Neuronal stem cell (in vitro differentiated cells): ENCODE results near the gene GARIN5A. TPM values are rescaled to one million over a fixed set of nuclear protein-coding genes. Genes with fewer than 3 reads are reported as not detected.
A peak's percentile ranks its signal among the peaks of the same experiment; 100 is the strongest.

Source experiments
- DNase-seq: peaks from one replicate; pipeline ENCODE4 v3.0.0-alpha.2; 2013; ENCODE audit warnings: low spot score
- H2AFZ ChIP-seq: one replicate; pipeline ENCODE4 v1.6.1; 2013; ENCODE audit warnings: mild to moderate bottlenecking, low read length, inconsistent platforms
- H2AK5ac ChIP-seq: 2 replicates; pipeline ENCODE4 v1.6.1; 2013; ENCODE audit warnings: low read depth, mild to moderate bottlenecking, inconsistent platforms, low read length, moderate library complexity, mixed read lengths
- H2BK120ac ChIP-seq: 2 replicates; pipeline ENCODE4 v1.6.1; 2013; ENCODE audit warnings: low read depth, mild to moderate bottlenecking, inconsistent platforms, low read length, moderate library complexity, mixed read lengths
- H2BK12ac ChIP-seq: one replicate; pipeline ENCODE4 v1.6.1; 2013; ENCODE audit warnings: low read length, inconsistent platforms
- H2BK15ac ChIP-seq: 2 replicates; pipeline ENCODE4 v1.6.1; 2013; ENCODE audit warnings: mild to moderate bottlenecking, low read length, inconsistent platforms, mixed read lengths
- H2BK5ac ChIP-seq: one replicate; pipeline ENCODE4 v1.6.1; 2013; ENCODE audit warnings: inconsistent platforms, mild to moderate bottlenecking, low read length, moderate library complexity
- H3K14ac ChIP-seq: one replicate; pipeline ENCODE4 v1.6.1; 2013; ENCODE audit warnings: low read length, inconsistent platforms
- H3K18ac ChIP-seq: 2 replicates; pipeline ENCODE4 v1.6.1; 2013; ENCODE audit warnings: low read length, inconsistent platforms
- H3K23ac ChIP-seq: 2 replicates; pipeline ENCODE4 v1.6.1; 2013; ENCODE audit warnings: low read depth, mild to moderate bottlenecking, mixed read lengths, low read length, inconsistent platforms; ENCODE audit not compliant: poor library complexity
- H3K27ac ChIP-seq: replicated peaks from 3 replicates; pipeline ENCODE4 v1.5.1; 2013; ENCODE audit warnings: low read length, inconsistent platforms
- H3K27me3 ChIP-seq, 3 experiments: 2 replicates each; pipeline ENCODE4 v1.6.1; 2013; ENCODE audit warnings: low read length in 3 of 3, mild to moderate bottlenecking in 2 of 3, inconsistent platforms in 1 of 3, low read depth in 1 of 3, mixed read lengths in 1 of 3, moderate library complexity in 1 of 3; ENCODE audit not compliant: control insufficient read depth in 3 of 3, insufficient read depth in 3 of 3
- H3K36me3 ChIP-seq, 2 donors: replicated peaks in 1 of 2; 2 replicates each; pipeline ENCODE4 v1.6.1; 2013; ENCODE audit warnings: low read length in 2 of 2; ENCODE audit not compliant: control insufficient read depth in 2 of 2, insufficient read depth in 2 of 2
- H3K4ac ChIP-seq: 2 replicates; pipeline ENCODE4 v1.6.1; 2013; ENCODE audit warnings: inconsistent platforms, mild to moderate bottlenecking, low read length, moderate library complexity
- H3K4me1 ChIP-seq, 2 donors: 1 replicate in 1 of 2; 2 replicates in 1 of 2; pipeline ENCODE4 v1.6.1; 2013; ENCODE audit warnings: low read length in 2 of 2, low read depth in 1 of 2; ENCODE audit not compliant: control insufficient read depth in 2 of 2, insufficient read depth in 1 of 2
- H3K4me2 ChIP-seq: one replicate; pipeline ENCODE4 v1.6.1; 2013; ENCODE audit warnings: mild to moderate bottlenecking, low read length, inconsistent platforms; ENCODE audit not compliant: insufficient read depth, poor library complexity, severe bottlenecking
- H3K4me3 ChIP-seq, 2 donors: 2 replicates each; pipeline ENCODE4 v1.5.1; 2013; ENCODE audit warnings: low read length in 2 of 2, mild to moderate bottlenecking in 2 of 2, inconsistent platforms in 1 of 2, moderate library complexity in 1 of 2
- H3K79me1 ChIP-seq: one replicate; pipeline ENCODE4 v1.6.1; 2013; ENCODE audit warnings: low read depth, mild to moderate bottlenecking, inconsistent platforms, low read length, moderate library complexity
- H3K9ac ChIP-seq: one replicate; pipeline ENCODE4 v1.6.1; 2013; ENCODE audit warnings: mild to moderate bottlenecking, low read depth, low read length, inconsistent platforms; ENCODE audit not compliant: poor library complexity
- H3K9me3 ChIP-seq, 2 donors: replicated peaks in 1 of 2; 2 replicates each; pipeline versions ENCODE3 to v1.6.1; 2013; ENCODE audit warnings: low read length in 2 of 2, mild to moderate bottlenecking in 2 of 2, inconsistent platforms in 1 of 2, low read depth in 1 of 2, mixed read lengths in 1 of 2, moderate library complexity in 1 of 2; ENCODE audit not compliant: control insufficient read depth in 2 of 2, insufficient read depth in 1 of 2
- H4K8ac ChIP-seq: one replicate; pipeline ENCODE4 v1.6.1; 2013; ENCODE audit warnings: low read depth, mild to moderate bottlenecking, inconsistent platforms, low read length, moderate library complexity
- H4K91ac ChIP-seq: one replicate; pipeline ENCODE4 v1.6.1; 2013; ENCODE audit warnings: low read length, low read depth, mild to moderate bottlenecking, inconsistent platforms; ENCODE audit not compliant: poor library complexity
- WGBS, 2 donors: extraction: QIAGEN DNeasy Blood & Tissue Kit; methylation state at CpG; one replicate each; pipeline ENCODE4 v1.1.7; 2013; ENCODE audit warnings: missing lambda C conversion rate in 2 of 2, mixed read lengths in 1 of 2; ENCODE audit not compliant: insufficient read length in 2 of 2, insufficient replicate concordance in 1 of 2; ENCODE audit errors: extremely low coverage in 2 of 2; 5-methylcytosine and 5-hydroxymethylcytosine counted together
- polyA plus RNA-seq, 2 experiments: library from polyadenylated mRNA; stranded (reverse); fragments of 200-250 nt; gene quantifications; one replicate each; pipeline ENCODE4 v1.2.3, GENCODE V29; 2013

GARIN5A gene
- polyA plus RNA-seq (2013, experiment 1 of 2) = 9.4 TPM
- polyA plus RNA-seq (2013, experiment 2 of 2) = 8.0 TPM

DNA sequence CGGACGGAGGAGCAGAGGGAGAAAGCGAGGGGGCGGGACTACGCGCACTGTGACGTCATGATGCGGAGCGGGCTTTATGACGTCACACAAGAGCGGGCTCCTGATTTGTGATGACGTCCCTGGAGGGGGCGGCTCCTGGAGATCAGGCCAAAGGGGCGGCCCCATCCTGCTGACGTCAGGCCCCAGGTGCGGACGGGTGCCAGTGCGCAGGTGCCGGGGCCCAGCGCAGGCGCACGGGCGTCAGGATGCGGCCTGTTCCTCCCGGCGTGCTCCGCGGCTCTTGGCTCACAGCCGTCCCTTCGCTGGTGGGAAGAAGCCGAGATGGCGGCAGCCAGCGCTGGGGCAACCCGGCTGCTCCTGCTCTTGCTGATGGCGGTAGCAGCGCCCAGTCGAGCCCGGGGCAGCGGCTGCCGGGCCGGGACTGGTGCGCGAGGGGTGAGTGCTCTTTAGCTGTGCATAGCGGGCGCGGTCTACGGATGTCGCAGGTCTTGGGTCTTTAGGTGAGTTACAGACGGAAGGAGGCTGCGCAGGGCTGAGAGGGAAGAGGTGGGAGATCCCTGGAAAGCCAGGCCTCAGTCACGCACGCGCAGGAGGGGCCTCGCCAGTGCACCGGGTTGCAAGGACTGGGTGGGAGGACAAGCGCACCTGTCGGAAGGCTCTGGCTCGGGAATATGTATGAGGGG is at the start of gene GARIN5A, which contains the start of gene EMC10:
Gene GARIN5A (minus strand): TSS at position 625 of the 683 bp plus-strand sequence. CDS start 460 bp downstream, at position 165.
Gene EMC10 (plus strand): TSS at position 284 of the 683 bp plus-strand sequence. CDS start 38 bp downstream, at position 322.
- H3K79me1 ChIP-seq = peaks cover 7% of the 10 kb centered on the region
- H3K4me3 ChIP-seq = peak within 1 kb of the TSS; percentile 46 to 97
- no CpG with 5 or more reads among the region's 58 CpGs for WGBS, 2 donors
- no peak within 1 kb of the TSS for H4K8ac ChIP-seq
- peak within 1 kb of the TSS; percentile 79 for H3K27ac ChIP-seq
- H2AFZ ChIP-seq = peak within 1 kb of the TSS; percentile 100
- no peak within 1 kb of the TSS for H4K91ac ChIP-seq
- H3K18ac ChIP-seq = peak within 1 kb of the TSS; percentile 98
- H3K27me3 ChIP-seq = peaks cover 0 to 15% (median 0%) of the 10 kb centered on the region in 3 experiments
- H2BK5ac ChIP-seq = peak within 1 kb of the TSS; percentile 90
- DNase-seq = peak; percentile 93
- H3K9me3 ChIP-seq = peaks cover 6 to 31% of the 10 kb centered on the region in 2 donors
- peak within 1 kb of the TSS; percentile 69 for H3K4me2 ChIP-seq
- peak within 1 kb of the TSS; percentile 12 for H3K23ac ChIP-seq
- peak within 1 kb of the TSS; percentile 98 for H2AK5ac ChIP-seq
- H2BK12ac ChIP-seq = peak within 1 kb of the TSS; percentile 47
- H3K4me1 ChIP-seq = no peaks in the 10 kb centered on the region
- peak within 1 kb of the TSS; percentile 21 for H2BK15ac ChIP-seq
- H3K36me3 ChIP-seq = peaks cover 14 to 25% of the 10 kb centered on the region in 2 donors
- H3K14ac ChIP-seq = no peak within 1 kb of the TSS
- H3K9ac ChIP-seq = peak within 1 kb of the TSS; percentile 95
- H3K4ac ChIP-seq = peak within 1 kb of the TSS; percentile 53
- peak within 1 kb of the TSS; percentile 87 for H2BK120ac ChIP-seq

DNA sequence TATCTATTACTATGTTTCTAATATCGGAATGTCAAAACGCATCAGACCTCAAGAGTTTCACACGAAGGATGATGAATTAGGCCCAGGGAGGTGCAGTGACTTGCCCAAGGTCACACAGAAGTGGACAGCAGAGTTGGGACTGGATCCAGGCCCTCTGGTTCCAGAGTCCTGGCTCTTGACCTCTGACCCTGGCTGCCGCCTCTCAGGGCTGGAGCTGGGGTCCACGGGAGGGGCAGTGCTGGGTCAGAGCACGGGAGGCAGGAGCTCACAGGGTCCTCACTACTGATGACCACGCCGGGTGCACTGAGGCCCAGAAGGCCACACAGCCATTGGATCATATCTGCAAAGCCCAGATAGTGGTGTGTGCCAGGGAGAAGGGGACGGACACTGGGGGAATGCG is 46.2 kb upstream of the GARIN5A start:
- Histone ChIP-seq H4K91ac (no peak overlapping the region), H3K23ac (peak overlapping the region; percentile 73), H3K79me1 (peaks cover 19% of the 10 kb centered on the region), H3K4me2 (no peak overlapping the region), H3K14ac (peak overlapping the region; percentile 31), H2BK5ac (no peak overlapping the region), H3K27ac (no peak overlapping the region), H2BK120ac (no peak overlapping the region), H3K36me3 (peaks cover 29 to 35% of the 10 kb centered on the region in 2 donors), H3K4ac (no peak overlapping the region), H2AFZ (no peak overlapping the region), H3K9ac (no peak overlapping the region), H2AK5ac (no peak overlapping the region), H4K8ac (no peak overlapping the region), H3K18ac (no peak overlapping the region), H3K4me3 (no peak overlapping the region), H3K4me1 (no peaks in the 10 kb centered on the region), H2BK15ac (no peak overlapping the region), H2BK12ac (no peak overlapping the region), H3K9me3 (peaks cover 0 to 7% of the 10 kb centered on the region in 2 donors), H3K27me3 (no peaks in the 10 kb centered on the region)
- WGBS, 2 donors = no CpG with 5 or more reads among the region's 10 CpGs
- no peak for DNase-seq

DNA sequence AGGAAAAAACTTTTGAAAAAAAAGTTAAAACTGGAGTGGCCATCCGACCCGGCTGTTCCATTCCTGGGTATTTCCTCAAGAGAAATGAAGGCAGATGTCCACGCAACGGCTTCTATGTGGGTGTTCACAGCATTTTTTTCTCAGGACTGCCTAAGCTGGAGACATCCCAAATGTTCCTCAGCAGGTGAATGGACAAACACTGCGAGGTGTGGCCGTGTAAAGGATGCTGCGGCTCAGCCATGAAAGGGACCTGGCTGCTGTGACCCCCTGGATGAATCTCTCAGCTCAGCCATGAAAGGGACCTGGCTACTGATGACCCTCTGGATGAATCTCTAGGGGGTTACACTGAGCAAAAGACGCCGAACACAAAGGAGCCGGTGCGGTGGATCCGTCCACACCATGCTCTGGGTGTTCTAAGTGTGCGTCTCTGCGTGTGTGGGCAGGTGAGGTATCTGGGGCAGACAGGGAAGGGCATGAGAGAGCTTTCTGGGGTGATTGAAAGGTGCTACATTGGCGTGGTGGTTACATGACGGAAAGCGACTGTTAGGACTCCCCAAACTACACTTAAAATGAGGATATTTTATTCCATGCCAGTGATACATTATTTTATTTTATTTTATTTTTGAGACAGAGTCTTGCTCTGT is 44.3 kb upstream of the GARIN5A start:
- Histone ChIP-seq H3K27ac (no peak overlapping the region), H3K27me3 (no peaks in the 10 kb centered on the region), H3K36me3 (peaks cover 35 to 46% of the 10 kb centered on the region in 2 donors), H2AFZ (no peak overlapping the region), H3K14ac (no peak overlapping the region), H2BK120ac (no peak overlapping the region), H2BK5ac (no peak overlapping the region), H3K4me2 (no peak overlapping the region), H4K8ac (no peak overlapping the region), H3K4me3 (no peak overlapping the region), H3K79me1 (peaks cover 20% of the 10 kb centered on the region), H3K23ac (no peak overlapping the region), H3K18ac (no peak overlapping the region), H3K9ac (no peak overlapping the region), H2BK12ac (no peak overlapping the region), H4K91ac (no peak overlapping the region), H2BK15ac (no peak overlapping the region), H3K4me1 (no peaks in the 10 kb centered on the region), H3K4ac (no peak overlapping the region), H2AK5ac (no peak overlapping the region), H3K9me3 (peaks cover 0 to 9% of the 10 kb centered on the region in 2 donors)
- no CpG with 5 or more reads among the region's 17 CpGs for WGBS, 2 donors
- DNase-seq = no peak

DNA sequence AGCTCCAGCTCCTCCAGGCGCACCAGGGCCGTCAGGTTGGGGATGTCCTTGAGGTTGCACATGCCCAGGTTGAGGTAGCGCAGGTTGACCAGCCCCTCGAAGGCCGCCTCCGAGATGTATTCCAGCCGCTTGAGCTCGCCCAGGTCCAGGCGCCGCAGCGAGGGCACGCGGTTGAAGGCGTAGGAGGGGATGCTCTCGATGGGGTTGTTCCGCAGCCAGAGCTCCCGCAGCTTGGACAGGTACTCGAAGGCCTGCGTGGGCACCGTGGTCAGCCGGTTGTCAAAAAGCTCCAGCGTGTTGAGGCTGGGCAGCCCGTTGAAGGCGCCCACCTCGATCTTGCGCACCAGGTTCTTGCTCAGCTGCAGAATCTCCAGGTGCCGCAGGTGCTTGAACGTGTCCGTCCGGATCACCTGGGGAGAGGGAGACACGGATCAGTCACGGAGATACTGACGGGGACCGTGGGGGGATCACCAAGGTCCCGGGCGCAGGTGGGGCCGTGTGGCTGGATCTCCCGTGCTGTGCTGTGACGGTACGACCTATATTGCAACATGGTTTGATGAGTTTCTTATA is 42.4 kb upstream of the GARIN5A start:
- Histone ChIP-seq H3K36me3 (peaks cover 29 to 42% of the 10 kb centered on the region in 2 donors), H3K23ac (peak overlapping the region; percentile 44), H3K4me2 (no peak overlapping the region), H2BK15ac (no peak overlapping the region), H3K9ac (no peak overlapping the region), H4K8ac (no peak overlapping the region), H2BK12ac (no peak overlapping the region), H2AFZ (no peak overlapping the region), H3K4me3 (peak overlapping the region in 1 of 2 donors; percentile 10), H3K4ac (no peak overlapping the region), H3K27me3 (no peaks in the 10 kb centered on the region), H2AK5ac (no peak overlapping the region), H3K79me1 (peaks cover 20% of the 10 kb centered on the region), H2BK120ac (no peak overlapping the region), H3K27ac (no peak overlapping the region), H4K91ac (no peak overlapping the region), H2BK5ac (peak overlapping the region; percentile 75), H3K4me1 (peaks cover 6 to 8% of the 10 kb centered on the region in 2 donors), H3K9me3 (peaks cover 0 to 9% of the 10 kb centered on the region in 2 donors), H3K18ac (peak overlapping the region; percentile 38), H3K14ac (no peak overlapping the region)
- WGBS, 2 donors = no CpG with 5 or more reads among the region's 40 CpGs
- no peak for DNase-seq
